A673 (cell line): ENCODE results near the gene CLPX. TPM values are rescaled to one million over a fixed set of nuclear protein-coding genes. Genes with fewer than 3 reads are reported as not detected.

Experiments
- BruUV-seq: library from RNA; stranded (reverse); fragments of 400-500 nt; replicated peaks from 2 replicates; lab custom pipeline; 2021; lab: Mats Ljungman, UMichigan
- CTCF ChIA-PET: fragments of 300-600 bp; sonication (Branson Sonifier 250); formaldehyde crosslinking; loops from one replicate; lab custom pipeline; 2022; ENCODE audit warnings: antibody characterized with exemption; lab: Charles Lee
- POLR2A ChIA-PET: fragments of 300-600 bp; sonication (Branson Sonifier 250); formaldehyde crosslinking; loops from one replicate; lab custom pipeline; 2022; ENCODE audit warnings: antibody characterized with exemption; ENCODE audit not compliant: low non-redundant PET; lab: Charles Lee
- DNase-seq: peaks from one replicate; pipeline ENCODE4 v3.0.0-alpha.2; 2015; ENCODE audit warnings: low spot score
- H3K27ac ChIP-seq: fragments of 200-600 bp; sonication (generic); 2 replicates; pipeline ENCODE4 v1.5.1; 2016; ENCODE audit warnings: mixed run types, low read depth, mild to moderate bottlenecking, mixed read lengths, antibody characterized with exemption, low read length; ENCODE audit not compliant: poor library complexity, severe bottlenecking
- H3K27me3 ChIP-seq: fragments of 200-600 bp; sonication (generic); replicated peaks from 2 replicates; pipeline ENCODE4 v1.6.1; 2017; ENCODE audit warnings: mixed run types, low read depth, mild to moderate bottlenecking, mixed read lengths, antibody characterized with exemption, low read length; ENCODE audit not compliant: insufficient read depth, poor library complexity
- H3K36me3 ChIP-seq: fragments of 200-600 bp; sonication (generic); 2 replicates; pipeline ENCODE4 v1.6.1; 2016; ENCODE audit warnings: mixed run types, mild to moderate bottlenecking, mixed read lengths, antibody characterized with exemption, low read length; ENCODE audit not compliant: insufficient read depth, poor library complexity, severe bottlenecking
- H3K4me1 ChIP-seq: fragments of 200-600 bp; sonication (generic); 2 replicates; pipeline ENCODE4 v1.6.1; 2017; ENCODE audit warnings: mixed run types, mild to moderate bottlenecking, mixed read lengths, antibody characterized with exemption, low read length; ENCODE audit not compliant: insufficient read depth, poor library complexity, severe bottlenecking
- H3K4me3 ChIP-seq: fragments of 200-600 bp; sonication (generic); 2 replicates; pipeline ENCODE4 v1.5.1; 2016; ENCODE audit warnings: low read depth, mixed run types, mild to moderate bottlenecking, mixed read lengths, low read length; ENCODE audit not compliant: poor library complexity, severe bottlenecking
- H3K9me3 ChIP-seq: fragments of 200-600 bp; sonication (generic); 2 replicates; pipeline ENCODE4 v1.6.1; 2016; ENCODE audit warnings: mixed run types, low read depth, mild to moderate bottlenecking, mixed read lengths, antibody characterized with exemption, low read length; ENCODE audit not compliant: poor library complexity, severe bottlenecking
- EZH2 ChIP-seq: fragments of 200-600 bp; sonication (generic); IDR thresholded peaks from 2 replicates; pipeline ENCODE4 v1.6.1; 2017; ENCODE audit warnings: borderline replicate concordance, low read depth, mild to moderate bottlenecking, mixed read lengths, antibody characterized with exemption, low read length; ENCODE audit not compliant: poor library complexity, severe bottlenecking
- intact Hi-C: fragments of 100-400 bp; cut with micrococcal nuclease; formaldehyde crosslinking; loops from one replicate; pipeline ENCODE4 v1.10.0; 2022; ENCODE audit not compliant: unreplicated experiment
- total RNA-seq: library from RNA; stranded (reverse); gene quantifications from 2 replicates; pipeline ENCODE4 v1.2.3, GENCODE V29; 2021
- TF ChIP-seq, protein P1 (sequence below): fragments of 300-800, 200-600 bp; sonication (generic); conservative IDR thresholded peaks from 2 replicates; pipeline ENCODE4 v1.5.1; 2017; ENCODE audit warnings: low read depth, mild to moderate bottlenecking, antibody characterized with exemption, low read length, moderate library complexity, mixed read lengths

The CLPX gene
- total RNA-seq, 1 experiment from 2014 or later = 60.2 TPM

DNA sequence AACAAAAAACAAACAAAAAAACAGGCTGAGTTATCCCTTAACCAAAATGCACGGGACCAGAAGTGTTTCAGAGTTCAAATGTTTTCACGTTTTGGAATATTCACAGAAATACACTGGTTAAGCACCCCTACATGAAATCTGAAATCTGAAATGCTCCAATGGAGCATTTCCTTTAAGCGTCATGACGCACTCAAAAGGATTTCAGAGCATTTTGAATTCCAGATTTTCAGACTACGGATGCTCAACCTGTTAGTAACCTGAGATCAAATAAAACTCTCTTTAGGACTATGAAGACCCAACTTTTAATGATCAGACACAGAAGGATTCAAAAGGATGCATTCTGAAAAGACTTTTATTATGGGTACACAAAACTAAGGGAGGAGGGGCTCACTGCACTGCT lies 9.6 kb downstream of the CLPX start:
- H3K27me3 ChIP-seq = no peaks in the 10 kb centered on the region
- no peak for DNase-seq
- no peak overlapping the region for H3K4me3 ChIP-seq
- H3K9me3 ChIP-seq = no peaks in the 10 kb centered on the region
- TF ChIP-seq EZH2 = no peak
- TF ChIP-seq, protein P1, sequence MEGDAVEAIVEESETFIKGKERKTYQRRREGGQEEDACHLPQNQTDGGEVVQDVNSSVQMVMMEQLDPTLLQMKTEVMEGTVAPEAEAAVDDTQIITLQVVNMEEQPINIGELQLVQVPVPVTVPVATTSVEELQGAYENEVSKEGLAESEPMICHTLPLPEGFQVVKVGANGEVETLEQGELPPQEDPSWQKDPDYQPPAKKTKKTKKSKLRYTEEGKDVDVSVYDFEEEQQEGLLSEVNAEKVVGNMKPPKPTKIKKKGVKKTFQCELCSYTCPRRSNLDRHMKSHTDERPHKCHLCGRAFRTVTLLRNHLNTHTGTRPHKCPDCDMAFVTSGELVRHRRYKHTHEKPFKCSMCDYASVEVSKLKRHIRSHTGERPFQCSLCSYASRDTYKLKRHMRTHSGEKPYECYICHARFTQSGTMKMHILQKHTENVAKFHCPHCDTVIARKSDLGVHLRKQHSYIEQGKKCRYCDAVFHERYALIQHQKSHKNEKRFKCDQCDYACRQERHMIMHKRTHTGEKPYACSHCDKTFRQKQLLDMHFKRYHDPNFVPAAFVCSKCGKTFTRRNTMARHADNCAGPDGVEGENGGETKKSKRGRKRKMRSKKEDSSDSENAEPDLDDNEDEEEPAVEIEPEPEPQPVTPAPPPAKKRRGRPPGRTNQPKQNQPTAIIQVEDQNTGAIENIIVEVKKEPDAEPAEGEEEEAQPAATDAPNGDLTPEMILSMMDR = no peak
- no peak overlapping the region for H3K27ac ChIP-seq
- CTCF ChIA-PET = no interaction called here
- POLR2A ChIA-PET = no interaction called here
- intact Hi-C loops = no loop called here
- no peaks in the 10 kb centered on the region for H3K4me1 ChIP-seq
- BruUV-seq = no TSS peak
- peaks cover 78% of the 10 kb centered on the region for H3K36me3 ChIP-seq

- CTCF ChIA-PET = no interaction called here
- no peak for TF ChIP-seq EZH2
- TF ChIP-seq, protein P1 = no peak
- H3K4me3 ChIP-seq = no peak overlapping the region
- H3K36me3 ChIP-seq = peaks cover 77% of the 10 kb centered on the region
- no peak overlapping the region for H3K27ac ChIP-seq
- POLR2A ChIA-PET = no interaction called here
- no peaks in the 10 kb centered on the region for H3K27me3 ChIP-seq
- intact Hi-C loops = no loop called here
- H3K9me3 ChIP-seq = no peaks in the 10 kb centered on the region
- DNase-seq = no peak
- BruUV-seq = no TSS peak
- no peaks in the 10 kb centered on the region for H3K4me1 ChIP-seq
These were observed 10.6 kb downstream of the CLPX start for GRCh38 chr15:65174509-65174908.

- H3K4me1 ChIP-seq = no peaks in the 10 kb centered on the region
- H3K36me3 ChIP-seq = peaks cover 59% of the 10 kb centered on the region
- H3K27me3 ChIP-seq = no peaks in the 10 kb centered on the region
- TF ChIP-seq, protein P1 = no peak
- TF ChIP-seq EZH2 = no peak
- ChIA-PET POLR2A (no interaction called here), CTCF (no interaction called here)
- no peaks in the 10 kb centered on the region for H3K9me3 ChIP-seq
- no peak for DNase-seq
- H3K27ac ChIP-seq = no peak overlapping the region
- H3K4me3 ChIP-seq = no peak overlapping the region
- intact Hi-C loops = no loop called here
- BruUV-seq = no TSS peak
These were observed 12.6 kb downstream of the CLPX start for GRCh38 chr15:65172531-65172930.
